WTC11 (cell line): ENCODE measurements around the gene SLC25A48.

Experiments used
- ELF4 ChIP-seq: sonication (generic); formaldehyde crosslinking; IDR thresholded peaks from 2 replicates; pipeline ENCODE4 v1.8.1; 2022; ENCODE audit warnings: low read depth, mild to moderate bottlenecking, moderate library complexity, missing genetic modification reagents
- ESRRA ChIP-seq: sonication (generic); formaldehyde crosslinking; IDR thresholded peaks from 2 replicates; pipeline ENCODE4 v1.8.1; 2022; ENCODE audit warnings: mild to moderate bottlenecking, missing genetic modification reagents, borderline replicate concordance
- JUN ChIP-seq: sonication (generic); formaldehyde crosslinking; IDR thresholded peaks from 2 replicates; pipeline ENCODE4 v1.8.0; 2023; ENCODE audit warnings: mild to moderate bottlenecking, missing genetic modification reagents
- NR2C2 ChIP-seq: sonication (generic); formaldehyde crosslinking; IDR thresholded peaks from 2 replicates; pipeline ENCODE4 v1.8.0; 2022; ENCODE audit warnings: mild to moderate bottlenecking, missing genetic modification reagents
- ZNF138 ChIP-seq: sonication (generic); formaldehyde crosslinking; conservative IDR thresholded peaks from 2 replicates; pipeline ENCODE4 v1.8.1; 2022; ENCODE audit warnings: mild to moderate bottlenecking, moderate library complexity, missing genetic modification reagents
- ZNF317 ChIP-seq: sonication (generic); formaldehyde crosslinking; IDR thresholded peaks from 2 replicates; pipeline ENCODE4 v1.8.1; 2023; ENCODE audit warnings: low read depth, mild to moderate bottlenecking, moderate library complexity, missing genetic modification reagents, borderline replicate concordance
- TF ChIP-seq, protein P1 (sequence below): fragments of 200-600 bp; IDR thresholded peaks from 2 replicates; pipeline ENCODE4 v1.8.0; 2022; ENCODE audit warnings: antibody characterized with exemption
- TF ChIP-seq, protein P2 (sequence below): sonication (generic); formaldehyde crosslinking; IDR thresholded peaks from 2 replicates; pipeline ENCODE4 v1.8.0; 2022; ENCODE audit warnings: mild to moderate bottlenecking, missing genetic modification reagents
- TF ChIP-seq, protein P3 (sequence below): sonication (generic); formaldehyde crosslinking; IDR thresholded peaks from 2 replicates; pipeline ENCODE4 v1.8.0; 2022; ENCODE audit warnings: mild to moderate bottlenecking, missing genetic modification reagents
- TF ChIP-seq, protein P4 (sequence below): sonication (generic); formaldehyde crosslinking; IDR thresholded peaks from 2 replicates; pipeline ENCODE4 v1.8.0; 2022; ENCODE audit warnings: mild to moderate bottlenecking, missing genetic modification reagents
- TF ChIP-seq, protein P5 (sequence below): sonication (generic); formaldehyde crosslinking; IDR thresholded peaks from 2 replicates; pipeline ENCODE4 v1.8.1; 2023; ENCODE audit warnings: mild to moderate bottlenecking, moderate library complexity, missing genetic modification reagents
- TF ChIP-seq, protein P6 (sequence below): sonication (generic); formaldehyde crosslinking; IDR thresholded peaks from 2 replicates; pipeline ENCODE4 v1.8.0; 2023; ENCODE audit warnings: missing genetic modification reagents
- TF ChIP-seq, protein P7 (sequence below): sonication (generic); formaldehyde crosslinking; IDR thresholded peaks from 2 replicates; pipeline ENCODE4 v1.8.1; 2022; ENCODE audit warnings: low read depth, mild to moderate bottlenecking, moderate library complexity, missing genetic modification reagents, borderline replicate concordance
- TF ChIP-seq, protein P8 (sequence below): fragments of 250-450 bp; sonication (Bioruptor Pico); IDR thresholded peaks from 2 replicates; pipeline ENCODE4 v1.9.0; 2021; ENCODE audit warnings: moderate library complexity, mild to moderate bottlenecking, inconsistent platforms, borderline replicate concordance

DNA sequence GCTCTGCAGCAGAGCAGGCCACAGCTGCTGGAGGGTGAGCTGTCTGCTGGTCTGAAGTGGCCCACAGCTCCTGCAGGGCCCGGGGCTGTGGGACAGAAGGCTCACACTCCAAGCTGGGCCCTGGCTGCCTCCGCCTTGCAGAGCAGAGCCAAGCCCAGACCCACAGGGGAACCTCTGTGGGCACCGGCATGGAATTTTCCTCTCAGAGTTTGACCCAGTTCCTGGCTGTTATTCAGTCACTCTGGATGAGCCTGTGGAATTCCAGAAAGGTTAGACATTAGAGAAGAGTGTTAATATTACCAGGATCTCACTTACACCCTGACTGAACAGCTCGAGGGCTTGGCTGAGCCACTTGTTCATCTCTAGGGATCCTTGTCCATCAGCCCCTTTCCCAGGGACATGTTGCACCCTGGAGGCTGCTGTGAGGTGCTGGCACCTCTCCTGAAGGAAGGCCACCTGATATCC is 43.7 kb downstream of the SLC25A48 start:
- TF ChIP-seq, protein P1, sequence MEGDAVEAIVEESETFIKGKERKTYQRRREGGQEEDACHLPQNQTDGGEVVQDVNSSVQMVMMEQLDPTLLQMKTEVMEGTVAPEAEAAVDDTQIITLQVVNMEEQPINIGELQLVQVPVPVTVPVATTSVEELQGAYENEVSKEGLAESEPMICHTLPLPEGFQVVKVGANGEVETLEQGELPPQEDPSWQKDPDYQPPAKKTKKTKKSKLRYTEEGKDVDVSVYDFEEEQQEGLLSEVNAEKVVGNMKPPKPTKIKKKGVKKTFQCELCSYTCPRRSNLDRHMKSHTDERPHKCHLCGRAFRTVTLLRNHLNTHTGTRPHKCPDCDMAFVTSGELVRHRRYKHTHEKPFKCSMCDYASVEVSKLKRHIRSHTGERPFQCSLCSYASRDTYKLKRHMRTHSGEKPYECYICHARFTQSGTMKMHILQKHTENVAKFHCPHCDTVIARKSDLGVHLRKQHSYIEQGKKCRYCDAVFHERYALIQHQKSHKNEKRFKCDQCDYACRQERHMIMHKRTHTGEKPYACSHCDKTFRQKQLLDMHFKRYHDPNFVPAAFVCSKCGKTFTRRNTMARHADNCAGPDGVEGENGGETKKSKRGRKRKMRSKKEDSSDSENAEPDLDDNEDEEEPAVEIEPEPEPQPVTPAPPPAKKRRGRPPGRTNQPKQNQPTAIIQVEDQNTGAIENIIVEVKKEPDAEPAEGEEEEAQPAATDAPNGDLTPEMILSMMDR, result no peak
- TF ChIP-seq, protein P2, sequence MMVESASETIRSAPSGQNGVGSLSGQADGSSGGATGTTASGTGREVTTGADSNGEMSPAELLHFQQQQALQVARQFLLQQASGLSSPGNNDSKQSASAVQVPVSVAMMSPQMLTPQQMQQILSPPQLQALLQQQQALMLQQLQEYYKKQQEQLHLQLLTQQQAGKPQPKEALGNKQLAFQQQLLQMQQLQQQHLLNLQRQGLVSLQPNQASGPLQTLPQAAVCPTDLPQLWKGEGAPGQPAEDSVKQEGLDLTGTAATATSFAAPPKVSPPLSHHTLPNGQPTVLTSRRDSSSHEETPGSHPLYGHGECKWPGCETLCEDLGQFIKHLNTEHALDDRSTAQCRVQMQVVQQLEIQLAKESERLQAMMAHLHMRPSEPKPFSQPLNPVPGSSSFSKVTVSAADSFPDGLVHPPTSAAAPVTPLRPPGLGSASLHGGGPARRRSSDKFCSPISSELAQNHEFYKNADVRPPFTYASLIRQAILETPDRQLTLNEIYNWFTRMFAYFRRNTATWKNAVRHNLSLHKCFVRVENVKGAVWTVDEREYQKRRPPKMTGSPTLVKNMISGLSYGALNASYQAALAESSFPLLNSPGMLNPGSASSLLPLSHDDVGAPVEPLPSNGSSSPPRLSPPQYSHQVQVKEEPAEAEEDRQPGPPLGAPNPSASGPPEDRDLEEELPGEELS (CRISPR knock-in tag), result no peak
- TF ChIP-seq, protein P3, sequence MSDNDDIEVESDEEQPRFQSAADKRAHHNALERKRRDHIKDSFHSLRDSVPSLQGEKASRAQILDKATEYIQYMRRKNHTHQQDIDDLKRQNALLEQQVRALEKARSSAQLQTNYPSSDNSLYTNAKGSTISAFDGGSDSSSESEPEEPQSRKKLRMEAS, result no peak
- TF ChIP-seq ZNF317 (CRISPR knock-in tag) (no peak), ELF4 (CRISPR knock-in tag) (no peak), ZNF138 (CRISPR knock-in tag) (no peak), NR2C2 (CRISPR knock-in tag) (no peak), ESRRA (CRISPR knock-in tag) (no peak), JUN (CRISPR knock-in tag) (no peak)
- TF ChIP-seq, protein P4, sequence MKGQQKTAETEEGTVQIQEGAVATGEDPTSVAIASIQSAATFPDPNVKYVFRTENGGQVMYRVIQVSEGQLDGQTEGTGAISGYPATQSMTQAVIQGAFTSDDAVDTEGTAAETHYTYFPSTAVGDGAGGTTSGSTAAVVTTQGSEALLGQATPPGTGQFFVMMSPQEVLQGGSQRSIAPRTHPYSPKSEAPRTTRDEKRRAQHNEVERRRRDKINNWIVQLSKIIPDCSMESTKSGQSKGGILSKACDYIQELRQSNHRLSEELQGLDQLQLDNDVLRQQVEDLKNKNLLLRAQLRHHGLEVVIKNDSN (CRISPR knock-in tag), result no peak
- TF ChIP-seq, protein P5, sequence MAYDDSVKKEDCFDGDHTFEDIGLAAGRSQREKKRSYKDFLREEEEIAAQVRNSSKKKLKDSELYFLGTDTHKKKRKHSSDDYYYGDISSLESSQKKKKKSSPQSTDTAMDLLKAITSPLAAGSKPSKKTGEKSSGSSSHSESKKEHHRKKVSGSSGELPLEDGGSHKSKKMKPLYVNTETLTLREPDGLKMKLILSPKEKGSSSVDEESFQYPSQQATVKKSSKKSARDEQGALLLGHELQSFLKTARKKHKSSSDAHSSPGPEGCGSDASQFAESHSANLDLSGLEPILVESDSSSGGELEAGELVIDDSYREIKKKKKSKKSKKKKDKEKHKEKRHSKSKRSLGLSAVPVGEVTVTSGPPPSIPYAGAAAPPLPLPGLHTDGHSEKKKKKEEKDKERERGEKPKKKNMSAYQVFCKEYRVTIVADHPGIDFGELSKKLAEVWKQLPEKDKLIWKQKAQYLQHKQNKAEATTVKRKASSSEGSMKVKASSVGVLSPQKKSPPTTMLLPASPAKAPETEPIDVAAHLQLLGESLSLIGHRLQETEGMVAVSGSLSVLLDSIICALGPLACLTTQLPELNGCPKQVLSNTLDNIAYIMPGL (CRISPR knock-in tag), result no peak
- TF ChIP-seq, protein P6, sequence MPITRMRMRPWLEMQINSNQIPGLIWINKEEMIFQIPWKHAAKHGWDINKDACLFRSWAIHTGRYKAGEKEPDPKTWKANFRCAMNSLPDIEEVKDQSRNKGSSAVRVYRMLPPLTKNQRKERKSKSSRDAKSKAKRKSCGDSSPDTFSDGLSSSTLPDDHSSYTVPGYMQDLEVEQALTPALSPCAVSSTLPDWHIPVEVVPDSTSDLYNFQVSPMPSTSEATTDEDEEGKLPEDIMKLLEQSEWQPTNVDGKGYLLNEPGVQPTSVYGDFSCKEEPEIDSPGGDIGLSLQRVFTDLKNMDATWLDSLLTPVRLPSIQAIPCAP (CRISPR knock-in tag), result no peak
- TF ChIP-seq, protein P7, sequence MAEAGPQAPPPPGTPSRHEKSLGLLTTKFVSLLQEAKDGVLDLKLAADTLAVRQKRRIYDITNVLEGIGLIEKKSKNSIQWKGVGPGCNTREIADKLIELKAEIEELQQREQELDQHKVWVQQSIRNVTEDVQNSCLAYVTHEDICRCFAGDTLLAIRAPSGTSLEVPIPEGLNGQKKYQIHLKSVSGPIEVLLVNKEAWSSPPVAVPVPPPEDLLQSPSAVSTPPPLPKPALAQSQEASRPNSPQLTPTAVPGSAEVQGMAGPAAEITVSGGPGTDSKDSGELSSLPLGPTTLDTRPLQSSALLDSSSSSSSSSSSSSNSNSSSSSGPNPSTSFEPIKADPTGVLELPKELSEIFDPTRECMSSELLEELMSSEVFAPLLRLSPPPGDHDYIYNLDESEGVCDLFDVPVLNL (CRISPR knock-in tag), result no peak
- TF ChIP-seq, protein P8, sequence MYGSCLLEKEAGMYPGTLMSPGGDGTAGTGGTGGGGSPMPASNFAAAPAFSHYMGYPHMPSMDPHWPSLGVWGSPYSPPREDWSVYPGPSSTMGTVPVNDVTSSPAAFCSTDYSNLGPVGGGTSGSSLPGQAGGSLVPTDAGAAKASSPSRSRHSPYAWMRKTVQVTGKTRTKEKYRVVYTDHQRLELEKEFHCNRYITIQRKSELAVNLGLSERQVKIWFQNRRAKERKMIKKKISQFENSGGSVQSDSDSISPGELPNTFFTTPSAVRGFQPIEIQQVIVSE (CRISPR knock-in tag), result no peak
